ENCODE results near the gene GABRR1. TPM values are rescaled to one million over a fixed set of nuclear protein-coding genes. Genes with fewer than 3 reads are reported as not detected.

The GABRR1 gene
- total and polyA plus RNA-seq, 4 donors, result 0.79 to 1.8 (median 1.6) TPM; not detected in 1

DNA sequence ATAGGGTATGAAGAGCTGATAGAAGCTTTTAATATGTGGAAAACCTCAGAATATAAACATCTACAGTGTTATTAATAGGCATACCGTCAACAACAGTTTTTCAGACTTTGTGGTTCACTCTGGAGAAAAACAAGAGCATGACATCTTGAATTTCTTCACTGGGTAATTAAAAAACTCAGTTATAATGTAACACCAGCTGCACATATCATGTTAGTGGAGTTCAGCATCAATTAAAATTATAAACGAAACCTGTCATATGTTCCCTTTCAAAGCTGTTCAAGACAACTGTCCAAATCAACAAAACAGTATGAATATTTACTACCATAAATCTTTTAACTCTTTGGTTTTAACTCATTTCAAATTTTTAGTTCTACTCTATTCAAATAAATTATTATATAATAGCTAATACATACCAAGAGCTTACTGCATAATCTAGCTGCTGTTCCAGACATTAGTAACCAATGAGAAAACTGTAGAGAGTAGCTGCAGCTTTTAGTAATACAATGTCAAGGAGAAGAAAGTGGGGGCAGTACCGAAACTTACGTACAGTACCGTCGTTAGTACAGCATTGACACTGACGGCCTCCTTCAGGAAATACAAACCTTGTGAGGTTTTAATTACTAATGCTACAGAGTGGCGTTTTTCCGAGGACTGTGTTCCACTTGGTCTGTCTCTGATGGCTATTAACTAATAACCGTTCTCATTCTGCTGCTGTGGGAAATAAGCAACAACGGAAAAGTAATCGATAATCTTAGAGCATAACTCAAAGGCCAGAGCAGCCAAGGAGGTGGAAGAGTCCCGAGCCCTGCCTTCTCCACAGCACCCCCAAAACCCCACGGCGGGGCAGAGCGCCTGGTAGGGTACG lies 71.8 kb downstream of the GABRR1 start:
- no peaks in the 10 kb centered on the region for H3K9me3 ChIP-seq (ENCODE audit: control insufficient read depth, low read length)
- ATAC-seq (ENCODE audit: low FRiP score) (peak; percentile 36), DNase-seq (no peak)
- peak overlapping the region in 1 of 2 donors; percentile 70 for H3K27ac ChIP-seq (ENCODE audit: low read depth in 1 of 2, low read length in 2 of 2)
- WGBS, 2 donors, result 3% methylated on average over 17 of the region's 17 CpGs
- peaks cover 2 to 7% of the 10 kb centered on the region in 2 donors for H3K4me1 ChIP-seq (ENCODE audit: control insufficient read depth in 1 of 2, insufficient read depth in 2 of 2, low read length in 2 of 2)
- H3K27me3 ChIP-seq (ENCODE audit: control insufficient read depth in 1 of 2, insufficient read depth in 2 of 2, low read length in 1 of 2), result no peaks in the 10 kb centered on the region
- intact Hi-C loops (cut with DNase I), result no loop called here
- peak overlapping the region; percentile 69 to 91 for H3K4me3 ChIP-seq (ENCODE audit: low read length in 2 of 2)
- H3K36me3 ChIP-seq (ENCODE audit: control insufficient read depth in 1 of 2, insufficient read depth in 2 of 2, low read length in 1 of 2), result no peaks in the 10 kb centered on the region

DNA sequence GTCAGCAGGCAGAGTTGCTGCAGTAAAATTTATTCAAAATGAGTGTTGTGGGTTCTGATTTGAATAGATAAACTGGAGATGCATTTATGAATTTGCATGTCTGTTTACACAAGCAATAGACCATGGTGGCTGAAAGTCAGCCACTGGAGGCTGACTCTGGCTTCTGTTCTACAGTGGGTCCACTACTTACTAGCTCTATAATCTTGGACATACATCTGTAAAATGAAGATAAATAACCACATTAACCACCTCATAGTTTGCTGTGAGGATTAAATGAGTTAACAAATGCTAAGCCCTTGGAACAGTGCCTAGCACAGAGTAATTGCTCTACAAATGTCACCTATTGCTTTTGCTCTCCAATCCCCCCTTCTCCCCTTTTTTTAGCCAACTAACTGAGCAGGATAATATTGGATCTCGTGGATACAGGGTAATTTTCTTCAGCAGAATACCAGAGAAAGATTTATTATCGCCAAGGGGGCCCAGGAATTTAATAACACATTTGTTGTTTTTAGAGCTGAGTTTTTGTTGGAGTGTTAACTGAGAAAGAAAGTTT lies 72.7 kb downstream of the GABRR1 start:
- no peaks in the 10 kb centered on the region for H3K27me3 ChIP-seq (ENCODE audit: control insufficient read depth in 1 of 2, insufficient read depth in 2 of 2, low read length in 1 of 2)
- no peak overlapping the region for H3K4me3 ChIP-seq (ENCODE audit: low read length in 2 of 2)
- intact Hi-C loops (cut with DNase I), result no loop called here
- H3K9me3 ChIP-seq (ENCODE audit: control insufficient read depth, low read length), result no peaks in the 10 kb centered on the region
- no peak for ATAC-seq (ENCODE audit: low FRiP score)
- H3K4me1 ChIP-seq (ENCODE audit: control insufficient read depth in 1 of 2, insufficient read depth in 2 of 2, low read length in 2 of 2), result peaks cover 2 to 7% of the 10 kb centered on the region in 2 donors
- H3K27ac ChIP-seq (ENCODE audit: low read depth in 1 of 2, low read length in 2 of 2), result no peak overlapping the region
- no peak for DNase-seq
- WGBS, 2 donors, result 6 to 15% methylated on average over 2 of the region's 2 CpGs
- H3K36me3 ChIP-seq (ENCODE audit: control insufficient read depth in 1 of 2, insufficient read depth in 2 of 2, low read length in 1 of 2), result no peaks in the 10 kb centered on the region

DNA sequence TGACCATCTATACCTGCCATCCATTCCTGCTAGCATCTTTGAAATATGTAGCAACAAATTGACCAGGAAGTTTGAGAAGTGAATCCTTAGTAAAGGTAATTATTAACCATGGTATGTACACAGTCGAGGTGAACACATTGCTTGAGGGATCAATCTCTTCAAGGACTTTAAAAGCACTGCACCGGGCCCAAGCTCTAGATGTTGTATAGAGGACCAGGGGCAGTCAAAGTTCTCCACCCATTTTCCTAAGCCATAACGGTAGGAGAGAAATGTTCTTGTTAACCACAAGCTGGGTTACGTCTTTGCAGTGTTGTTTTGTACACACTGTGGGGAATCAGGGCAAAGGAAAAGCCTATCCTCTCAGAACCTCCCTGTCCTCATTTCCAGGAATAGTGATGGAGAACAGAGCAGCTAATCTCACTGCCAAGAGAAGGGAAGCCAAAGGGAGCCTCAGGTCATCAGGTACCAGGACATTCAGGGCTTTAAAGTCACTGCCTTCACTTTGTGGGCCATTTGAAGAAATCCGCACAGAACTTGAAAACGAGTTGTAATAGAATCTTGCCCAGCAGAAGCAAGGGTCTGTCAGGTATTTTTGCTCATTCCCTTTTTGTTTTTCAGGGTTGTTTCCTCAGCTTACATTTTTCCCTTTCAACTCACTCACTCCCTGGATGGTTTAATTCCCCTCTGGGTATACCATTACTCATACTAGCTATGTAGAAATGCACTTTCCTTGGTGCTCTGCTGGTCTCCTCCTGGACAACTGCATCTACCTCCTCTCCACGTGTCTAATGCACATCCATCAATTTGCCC lies 76.6 kb downstream of the GABRR1 start:
- H3K27me3 ChIP-seq (ENCODE audit: control insufficient read depth in 1 of 2, insufficient read depth in 2 of 2, low read length in 1 of 2), result no peaks in the 10 kb centered on the region
- intact Hi-C loops (cut with DNase I), result no loop called here
- no peak for ATAC-seq (ENCODE audit: low FRiP score)
- no peaks in the 10 kb centered on the region for H3K36me3 ChIP-seq (ENCODE audit: control insufficient read depth in 1 of 2, insufficient read depth in 2 of 2, low read length in 1 of 2)
- peaks cover 2 to 3% of the 10 kb centered on the region in 2 donors for H3K4me1 ChIP-seq (ENCODE audit: control insufficient read depth in 1 of 2, insufficient read depth in 2 of 2, low read length in 2 of 2)
- no peak overlapping the region for H3K27ac ChIP-seq (ENCODE audit: low read depth in 1 of 2, low read length in 2 of 2)
- no peaks in the 10 kb centered on the region for H3K9me3 ChIP-seq (ENCODE audit: control insufficient read depth, low read length)
- no peak for DNase-seq
- no peak overlapping the region for H3K4me3 ChIP-seq (ENCODE audit: low read length in 2 of 2)
- 56 to 61% methylated on average over 7 of the region's 7 CpGs for WGBS, 2 donors

DNA sequence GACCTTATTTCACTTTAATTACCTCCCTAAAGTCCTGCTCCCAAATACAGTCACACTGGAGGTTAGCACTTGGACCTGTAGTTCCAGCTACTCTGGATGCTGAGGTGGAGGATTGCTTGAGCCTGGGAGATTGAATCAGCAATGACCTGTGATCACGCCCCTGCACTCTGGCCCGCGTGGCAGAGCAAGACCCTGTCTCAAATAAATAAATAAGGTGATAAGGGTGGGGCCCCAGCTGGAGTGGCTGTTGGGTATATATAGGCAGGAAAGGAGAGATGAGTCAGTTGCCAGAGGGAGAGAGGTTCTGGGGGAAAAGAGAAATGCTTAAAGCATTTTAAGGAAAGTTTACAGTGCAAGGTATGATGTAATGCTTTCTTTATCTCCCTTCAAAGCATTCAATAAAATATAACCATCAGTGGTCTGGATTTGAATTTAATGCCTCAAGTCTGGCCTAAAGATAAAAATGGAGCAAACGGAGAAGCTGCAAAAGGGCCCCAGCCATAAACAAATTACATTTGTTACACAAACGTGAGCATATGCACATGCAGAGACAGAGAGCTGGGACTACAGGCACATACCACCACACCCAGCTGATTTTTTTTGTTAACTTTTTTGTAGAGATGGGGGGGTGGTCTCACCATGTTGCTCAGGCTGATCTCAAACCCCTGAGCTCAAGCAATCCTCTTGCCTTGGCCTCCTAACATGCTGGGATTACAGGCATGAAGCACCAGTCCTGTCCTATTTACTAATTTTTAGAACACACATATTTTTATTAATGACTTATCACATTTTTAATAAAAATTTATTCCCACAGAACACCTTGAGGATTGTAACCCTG lies 77.4 kb downstream of the GABRR1 start:
- Histone ChIP-seq H3K27me3 (ENCODE audit: control insufficient read depth in 1 of 2, insufficient read depth in 2 of 2, low read length in 1 of 2) (no peaks in the 10 kb centered on the region), H3K4me3 (ENCODE audit: low read length in 2 of 2) (no peak overlapping the region), H3K27ac (ENCODE audit: low read depth in 1 of 2, low read length in 2 of 2) (no peak overlapping the region), H3K4me1 (ENCODE audit: control insufficient read depth in 1 of 2, insufficient read depth in 2 of 2, low read length in 2 of 2) (peaks cover 2 to 3% of the 10 kb centered on the region in 2 donors), H3K36me3 (ENCODE audit: control insufficient read depth in 1 of 2, insufficient read depth in 2 of 2, low read length in 1 of 2) (no peaks in the 10 kb centered on the region), H3K9me3 (ENCODE audit: control insufficient read depth, low read length) (no peaks in the 10 kb centered on the region)
- intact Hi-C loops (cut with DNase I), result no loop called here
- 71 to 78% methylated on average over 5 of the region's 5 CpGs for WGBS, 2 donors
- ATAC-seq (ENCODE audit: low FRiP score) (no peak), DNase-seq (no peak)

DNA sequence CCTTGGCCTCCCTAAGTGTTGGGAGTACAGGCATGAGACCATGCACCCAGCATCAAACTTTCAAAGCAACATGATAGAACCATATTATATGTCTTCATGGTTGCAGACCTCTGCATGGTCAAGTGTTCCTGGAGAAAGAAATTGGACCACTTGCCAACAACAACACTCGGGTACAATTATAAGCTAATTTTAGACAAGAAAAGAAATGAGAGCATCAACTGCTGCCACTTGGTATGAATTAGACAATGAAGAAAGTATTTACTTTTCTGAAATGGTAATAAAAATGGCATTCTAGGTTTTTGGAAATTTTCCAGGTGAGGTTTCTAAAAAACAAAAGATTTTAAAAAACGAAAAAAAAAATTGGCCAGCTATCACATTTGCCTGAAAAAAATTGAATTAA lies 79.0 kb downstream of the GABRR1 start:
- Histone ChIP-seq H3K4me1 (ENCODE audit: control insufficient read depth in 1 of 2, insufficient read depth in 2 of 2, low read length in 2 of 2) (peaks cover 0 to 2% of the 10 kb centered on the region in 2 donors), H3K4me3 (ENCODE audit: low read length in 2 of 2) (no peak overlapping the region), H3K36me3 (ENCODE audit: control insufficient read depth in 1 of 2, insufficient read depth in 2 of 2, low read length in 1 of 2) (no peaks in the 10 kb centered on the region), H3K27me3 (ENCODE audit: control insufficient read depth in 1 of 2, insufficient read depth in 2 of 2, low read length in 1 of 2) (no peaks in the 10 kb centered on the region), H3K27ac (ENCODE audit: low read depth in 1 of 2, low read length in 2 of 2) (no peak overlapping the region), H3K9me3 (ENCODE audit: control insufficient read depth, low read length) (no peaks in the 10 kb centered on the region)
- no peak for ATAC-seq (ENCODE audit: low FRiP score)
- no peak for DNase-seq
- intact Hi-C loops (cut with DNase I), result no loop called here
- WGBS, 2 donors, result 6 to 10% methylated on average over 2 of the region's 2 CpGs

DNA sequence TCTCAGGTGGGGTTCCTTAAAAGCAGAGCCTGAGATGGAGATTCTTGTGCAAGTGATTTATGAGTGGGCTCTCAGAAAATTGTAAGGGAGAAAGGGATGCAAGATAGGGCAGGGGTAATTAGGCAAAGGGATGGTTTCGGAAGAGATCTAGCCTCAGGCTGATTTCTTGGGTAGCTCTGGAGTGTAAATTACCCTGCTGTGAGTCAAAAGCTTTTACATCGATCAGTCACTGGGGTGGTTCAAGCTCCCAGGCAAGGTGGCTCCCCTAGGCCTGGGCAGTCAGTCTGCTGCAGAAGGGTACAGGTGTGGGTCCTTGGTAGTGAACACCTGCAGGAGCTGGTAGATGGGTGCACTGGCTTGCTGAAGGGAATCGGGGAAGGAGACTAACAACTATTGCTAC lies 82.4 kb downstream of the GABRR1 start:
- ATAC-seq (ENCODE audit: low FRiP score), result no peak
- H3K4me3 ChIP-seq (ENCODE audit: low read length in 2 of 2), result no peak overlapping the region
- H3K9me3 ChIP-seq (ENCODE audit: control insufficient read depth, low read length), result no peaks in the 10 kb centered on the region
- no peaks in the 10 kb centered on the region for H3K27me3 ChIP-seq (ENCODE audit: control insufficient read depth in 1 of 2, insufficient read depth in 2 of 2, low read length in 1 of 2)
- H3K27ac ChIP-seq (ENCODE audit: low read depth in 1 of 2, low read length in 2 of 2), result no peak overlapping the region
- H3K36me3 ChIP-seq (ENCODE audit: control insufficient read depth in 1 of 2, insufficient read depth in 2 of 2, low read length in 1 of 2), result no peaks in the 10 kb centered on the region
- no peaks in the 10 kb centered on the region for H3K4me1 ChIP-seq (ENCODE audit: control insufficient read depth in 1 of 2, insufficient read depth in 2 of 2, low read length in 2 of 2)
- DNase-seq, result no peak
- 91 to 93% methylated on average over 3 of the region's 3 CpGs for WGBS, 2 donors
- intact Hi-C loops (cut with DNase I), result no loop called here

DNA sequence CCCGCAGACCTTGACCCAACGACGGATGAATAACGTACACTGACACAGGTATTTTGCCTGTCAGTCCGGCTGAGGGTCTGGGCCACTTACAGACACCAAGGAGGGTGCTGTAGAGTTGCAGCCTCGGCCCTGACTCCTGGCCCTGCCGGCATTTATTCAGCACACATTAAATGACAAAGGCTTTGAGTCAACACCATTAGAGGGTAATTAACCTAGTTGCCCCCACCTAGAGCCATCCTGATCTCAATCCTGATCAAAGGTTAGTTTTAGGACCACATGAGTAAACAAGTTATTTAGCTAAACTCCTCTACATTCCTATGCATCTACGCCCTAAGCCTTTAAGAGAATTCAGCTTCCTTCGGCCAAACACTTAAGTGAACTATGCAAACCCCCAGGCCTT lies 83.2 kb downstream of the GABRR1 start:
- WGBS, 2 donors, result 91% methylated on average over 9 of the region's 9 CpGs
- intact Hi-C loops (cut with DNase I), result no loop called here
- no peak overlapping the region for H3K4me3 ChIP-seq (ENCODE audit: low read length in 2 of 2)
- DNase-seq (no peak), ATAC-seq (ENCODE audit: low FRiP score) (no peak)
- no peak overlapping the region for H3K27ac ChIP-seq (ENCODE audit: low read depth in 1 of 2, low read length in 2 of 2)
- no peaks in the 10 kb centered on the region for H3K36me3 ChIP-seq (ENCODE audit: control insufficient read depth in 1 of 2, insufficient read depth in 2 of 2, low read length in 1 of 2)
- no peaks in the 10 kb centered on the region for H3K4me1 ChIP-seq (ENCODE audit: control insufficient read depth in 1 of 2, insufficient read depth in 2 of 2, low read length in 2 of 2)
- H3K27me3 ChIP-seq (ENCODE audit: control insufficient read depth in 1 of 2, insufficient read depth in 2 of 2, low read length in 1 of 2), result no peaks in the 10 kb centered on the region
- no peaks in the 10 kb centered on the region for H3K9me3 ChIP-seq (ENCODE audit: control insufficient read depth, low read length)

DNA sequence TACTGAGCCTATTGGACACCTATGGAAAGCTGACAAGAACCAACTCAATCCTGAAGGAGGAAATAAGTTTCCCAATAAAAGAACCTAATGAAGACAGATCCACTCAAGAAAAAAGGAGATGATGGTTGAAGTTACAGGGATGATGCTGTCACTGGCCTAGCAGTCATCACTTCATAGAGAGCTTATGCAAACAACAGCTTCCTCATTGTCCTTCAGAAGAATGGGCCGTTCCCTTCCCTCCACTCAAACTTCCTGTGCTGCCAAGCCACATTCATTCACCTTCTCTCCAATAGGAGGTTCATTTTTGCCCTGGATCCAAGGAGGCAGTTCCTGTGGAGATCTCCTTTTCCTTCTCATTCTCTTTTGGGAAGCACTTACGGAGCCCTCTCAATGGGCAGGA lies 85.1 kb downstream of the GABRR1 start:
- intact Hi-C loops (cut with DNase I), result no loop called here
- no peak overlapping the region for H3K27ac ChIP-seq (ENCODE audit: low read depth in 1 of 2, low read length in 2 of 2)
- H3K36me3 ChIP-seq (ENCODE audit: control insufficient read depth in 1 of 2, insufficient read depth in 2 of 2, low read length in 1 of 2), result no peaks in the 10 kb centered on the region
- ATAC-seq (ENCODE audit: low FRiP score), result no peak
- H3K4me1 ChIP-seq (ENCODE audit: control insufficient read depth in 1 of 2, insufficient read depth in 2 of 2, low read length in 2 of 2), result no peaks in the 10 kb centered on the region
- no peak for DNase-seq
- WGBS, 2 donors, result 93 to 98% methylated on average over 2 of the region's 2 CpGs
- H3K27me3 ChIP-seq (ENCODE audit: control insufficient read depth in 1 of 2, insufficient read depth in 2 of 2, low read length in 1 of 2), result no peaks in the 10 kb centered on the region
- H3K4me3 ChIP-seq (ENCODE audit: low read length in 2 of 2), result no peak overlapping the region
- no peaks in the 10 kb centered on the region for H3K9me3 ChIP-seq (ENCODE audit: control insufficient read depth, low read length)
